PC-9 (cell line): ENCODE results near the gene CAPN10.

Experiments used
- EZH2 ChIP-seq: fragments of 200-600 bp; sonication (generic); IDR thresholded peaks from 2 replicates; pipeline ENCODE4 v1.8.0; 2017; ENCODE audit warnings: antibody characterized with exemption, low read depth
- TF ChIP-seq, protein P1 (sequence below): fragments of 200-600 bp; sonication (generic); conservative IDR thresholded peaks from 2 replicates; pipeline ENCODE4 v1.6.1; 2017; ENCODE audit warnings: mixed run types, antibody characterized with exemption, mild to moderate bottlenecking, moderate library complexity

DNA sequence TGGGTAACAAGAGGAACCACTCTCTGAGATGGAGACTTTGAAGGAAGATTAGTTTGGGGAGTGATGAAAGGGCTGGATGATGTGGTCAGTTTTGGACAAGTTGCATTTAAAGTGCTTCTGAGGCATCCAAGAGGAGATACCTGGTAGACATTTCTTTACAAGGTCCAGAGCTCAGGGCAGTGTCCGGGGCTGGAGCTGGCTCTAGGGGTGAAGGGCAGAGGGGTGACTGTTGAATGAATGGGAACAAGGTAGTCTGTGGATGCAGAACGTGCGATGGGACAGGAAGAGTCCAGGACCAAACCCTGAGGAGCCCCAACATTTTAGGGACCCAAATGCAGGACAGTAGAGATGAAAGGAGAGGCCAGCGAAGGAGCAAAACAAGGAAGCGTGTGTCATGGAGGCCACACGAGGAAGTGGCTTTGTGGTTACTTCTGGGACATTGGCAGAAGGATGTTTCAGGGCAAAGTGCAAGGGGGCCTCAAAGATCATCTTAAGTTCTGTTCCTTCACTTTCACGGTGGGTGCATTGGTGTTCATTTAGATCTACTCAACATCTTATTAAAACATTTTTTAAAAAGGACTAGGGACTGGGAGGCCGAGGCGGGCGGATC, 25.2 kb downstream of the CAPN10 start:
- TF ChIP-seq, protein P1, sequence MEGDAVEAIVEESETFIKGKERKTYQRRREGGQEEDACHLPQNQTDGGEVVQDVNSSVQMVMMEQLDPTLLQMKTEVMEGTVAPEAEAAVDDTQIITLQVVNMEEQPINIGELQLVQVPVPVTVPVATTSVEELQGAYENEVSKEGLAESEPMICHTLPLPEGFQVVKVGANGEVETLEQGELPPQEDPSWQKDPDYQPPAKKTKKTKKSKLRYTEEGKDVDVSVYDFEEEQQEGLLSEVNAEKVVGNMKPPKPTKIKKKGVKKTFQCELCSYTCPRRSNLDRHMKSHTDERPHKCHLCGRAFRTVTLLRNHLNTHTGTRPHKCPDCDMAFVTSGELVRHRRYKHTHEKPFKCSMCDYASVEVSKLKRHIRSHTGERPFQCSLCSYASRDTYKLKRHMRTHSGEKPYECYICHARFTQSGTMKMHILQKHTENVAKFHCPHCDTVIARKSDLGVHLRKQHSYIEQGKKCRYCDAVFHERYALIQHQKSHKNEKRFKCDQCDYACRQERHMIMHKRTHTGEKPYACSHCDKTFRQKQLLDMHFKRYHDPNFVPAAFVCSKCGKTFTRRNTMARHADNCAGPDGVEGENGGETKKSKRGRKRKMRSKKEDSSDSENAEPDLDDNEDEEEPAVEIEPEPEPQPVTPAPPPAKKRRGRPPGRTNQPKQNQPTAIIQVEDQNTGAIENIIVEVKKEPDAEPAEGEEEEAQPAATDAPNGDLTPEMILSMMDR, result no peak
- TF ChIP-seq EZH2, result no peak
